Activated T-helper 2 cell treated with anti-CD3 and anti-CD28 coated beads, Interferon-gamma antibody, Interleukin-2, Interleukin-4, amounts not matched to agents 10 μg/mL and 5 μg/mL and 100 μg/mL, durations not matched to agents 14 hours and 24 hours and 36 hours (primary cell): ENCODE results near the gene PARP1. TPM values are rescaled to one million over a fixed set of nuclear protein-coding genes. Genes with fewer than 3 reads are reported as not detected.

Source experiments
- DNase-seq: peaks from one replicate; pipeline ENCODE4 v3.0.0; 2021; ENCODE audit warnings: low spot score
- H3K27ac Mint-ChIP-seq: one replicate; pipeline ENCODE4 v1.8.0; 2021; ENCODE audit warnings: mixed read lengths
- H3K27me3 Mint-ChIP-seq: one replicate; pipeline ENCODE4 v1.8.0; 2021; ENCODE audit warnings: low read depth, mixed read lengths
- H3K36me3 Mint-ChIP-seq: one replicate; pipeline ENCODE4 v1.8.0; 2021; ENCODE audit warnings: low read depth, mixed read lengths
- H3K4me1 Mint-ChIP-seq: one replicate; pipeline ENCODE4 v1.8.0; 2021; ENCODE audit warnings: low read depth, mixed read lengths
- H3K4me3 Mint-ChIP-seq: one replicate; pipeline ENCODE4 v1.8.0; 2021; ENCODE audit warnings: low read depth, mild to moderate bottlenecking, moderate library complexity, mixed read lengths
- H3K9me3 Mint-ChIP-seq: one replicate; pipeline ENCODE4 v1.8.0; 2021; ENCODE audit warnings: mixed read lengths
- intact Hi-C: fragments of 100-400 bp; cut with micrococcal nuclease; formaldehyde crosslinking; loops from one replicate; pipeline ENCODE4 v1.15.1; 2023
- total RNA-seq: library from RNA; stranded (reverse); gene quantifications from 2 replicates; pipeline ENCODE4 v1.2.3, GENCODE V29; 2022

The PARP1 gene
- total RNA-seq, 1 donor from 2014 or later: 194 TPM

GRCh38 chr1:226362891-226363447 lies 44.9 kb downstream of the PARP1 start:
- Mint-ChIP-seq H3K27me3 (no peaks in the 10 kb centered on the region), H3K4me1 (no peaks in the 10 kb centered on the region), H3K4me3 (no peak overlapping the region), H3K9me3 (no peaks in the 10 kb centered on the region), H3K36me3 (peaks cover 85% of the 10 kb centered on the region), H3K27ac (no peak overlapping the region)
- DNase-seq: no peak
- intact Hi-C loops: no loop called here

GRCh38 chr1:226362361-226362760 lies 45.5 kb downstream of the PARP1 start:
- Mint-ChIP-seq H3K27me3 (no peaks in the 10 kb centered on the region), H3K27ac (no peak overlapping the region), H3K36me3 (peaks cover 83% of the 10 kb centered on the region), H3K4me1 (no peaks in the 10 kb centered on the region), H3K9me3 (no peaks in the 10 kb centered on the region), H3K4me3 (no peak overlapping the region)
- DNase-seq: no peak
- intact Hi-C loops: no loop called here

- no peak overlapping the region for H3K4me3 Mint-ChIP-seq
These were observed 47.7 kb downstream of the PARP1 start for GRCh38 chr1:226360106-226360746.

GRCh38 chr1:226357416-226357815 lies 50.5 kb downstream of the PARP1 start:
- intact Hi-C loops: no loop called here
- no peak overlapping the region for H3K27ac Mint-ChIP-seq
- H3K27me3 Mint-ChIP-seq: no peaks in the 10 kb centered on the region
- H3K9me3 Mint-ChIP-seq: no peaks in the 10 kb centered on the region
- no peak for DNase-seq
- H3K36me3 Mint-ChIP-seq: peaks cover 43% of the 10 kb centered on the region
- no peak overlapping the region for H3K4me3 Mint-ChIP-seq
- no peaks in the 10 kb centered on the region for H3K4me1 Mint-ChIP-seq

More at GRCh38 chr1:226360106-226360746, 47.7 kb downstream of the PARP1 start:
- H3K9me3 Mint-ChIP-seq: no peaks in the 10 kb centered on the region
- no peaks in the 10 kb centered on the region for H3K27me3 Mint-ChIP-seq
- peaks cover 69% of the 10 kb centered on the region for H3K36me3 Mint-ChIP-seq
- no peaks in the 10 kb centered on the region for H3K4me1 Mint-ChIP-seq
- intact Hi-C loops: no loop called here
- no peak overlapping the region for H3K27ac Mint-ChIP-seq
- no peak for DNase-seq

- Mint-ChIP-seq H3K36me3 (peaks cover 28% of the 10 kb centered on the region), H3K4me3 (no peak overlapping the region), H3K27ac (no peak overlapping the region), H3K9me3 (no peaks in the 10 kb centered on the region), H3K27me3 (no peaks in the 10 kb centered on the region), H3K4me1 (no peaks in the 10 kb centered on the region)
- intact Hi-C loops: no loop called here
- no peak for DNase-seq
These were observed 52.0 kb downstream of the PARP1 start for GRCh38 chr1:226355669-226356551.

- Mint-ChIP-seq H3K9me3 (no peaks in the 10 kb centered on the region), H3K36me3 (peaks cover 20% of the 10 kb centered on the region), H3K4me1 (no peaks in the 10 kb centered on the region), H3K4me3 (no peak overlapping the region), H3K27me3 (no peaks in the 10 kb centered on the region), H3K27ac (no peak overlapping the region)
- no peak for DNase-seq
- intact Hi-C loops: no loop called here
These were observed 52.9 kb downstream of the PARP1 start for GRCh38 chr1:226355016-226355415.

GRCh38 chr1:226353698-226354525 lies 54.0 kb downstream of the PARP1 start:
- intact Hi-C loops: no loop called here
- DNase-seq: no peak
- no peaks in the 10 kb centered on the region for H3K4me1 Mint-ChIP-seq
- H3K36me3 Mint-ChIP-seq: peaks cover 12% of the 10 kb centered on the region
- peak overlapping the region; percentile 8 for H3K27ac Mint-ChIP-seq
- no peaks in the 10 kb centered on the region for H3K27me3 Mint-ChIP-seq
- H3K4me3 Mint-ChIP-seq: no peak overlapping the region
- no peaks in the 10 kb centered on the region for H3K9me3 Mint-ChIP-seq

GRCh38 chr1:226351709-226352108 lies 56.2 kb downstream of the PARP1 start:
- Mint-ChIP-seq H3K27me3 (no peaks in the 10 kb centered on the region), H3K4me1 (no peaks in the 10 kb centered on the region), H3K27ac (no peak overlapping the region), H3K4me3 (no peak overlapping the region), H3K36me3 (no peaks in the 10 kb centered on the region), H3K9me3 (no peaks in the 10 kb centered on the region)
- no peak for DNase-seq
- intact Hi-C loops: no loop called here

GRCh38 chr1:226350519-226350865 lies 57.4 kb downstream of the PARP1 start:
- no peaks in the 10 kb centered on the region for H3K4me1 Mint-ChIP-seq

GRCh38 chr1:226349801-226350518 lies 57.9 kb downstream of the PARP1 start:
- intact Hi-C loops: no loop called here
- H3K4me3 Mint-ChIP-seq: no peak overlapping the region
- no peaks in the 10 kb centered on the region for H3K27me3 Mint-ChIP-seq
- H3K4me1 Mint-ChIP-seq: no peaks in the 10 kb centered on the region
- H3K27ac Mint-ChIP-seq: no peak overlapping the region
- H3K36me3 Mint-ChIP-seq: no peaks in the 10 kb centered on the region
- H3K9me3 Mint-ChIP-seq: no peaks in the 10 kb centered on the region
- no peak for DNase-seq

More at GRCh38 chr1:226350519-226350865, 57.4 kb downstream of the PARP1 start:
- no peaks in the 10 kb centered on the region for H3K27me3 Mint-ChIP-seq
- intact Hi-C loops: no loop called here
- no peaks in the 10 kb centered on the region for H3K36me3 Mint-ChIP-seq
- DNase-seq: no peak
- no peaks in the 10 kb centered on the region for H3K9me3 Mint-ChIP-seq
- H3K4me3 Mint-ChIP-seq: no peak overlapping the region
- H3K27ac Mint-ChIP-seq: no peak overlapping the region

- no peak overlapping the region for H3K27ac Mint-ChIP-seq
- no peaks in the 10 kb centered on the region for H3K27me3 Mint-ChIP-seq
- H3K9me3 Mint-ChIP-seq: no peaks in the 10 kb centered on the region
- H3K4me1 Mint-ChIP-seq: no peaks in the 10 kb centered on the region
- DNase-seq: no peak
- intact Hi-C loops: no loop called here
- no peak overlapping the region for H3K4me3 Mint-ChIP-seq
- H3K36me3 Mint-ChIP-seq: no peaks in the 10 kb centered on the region
These were observed 58.8 kb downstream of the PARP1 start for GRCh38 chr1:226349081-226349480.
